Measurements from ENCODE around the gene OR4K1. TPM values are rescaled to one million over a fixed set of nuclear protein-coding genes. Genes with fewer than 3 reads are reported as not detected.
"Not testable (repeated sequence)": the region's sequence is repeated elsewhere in the genome, so short reads cannot be mapped to it uniquely, and the experiment has no call there.

Gene OR4K1
- total RNA-seq, 4 donors from 2014 or later, result not detected

DNA sequence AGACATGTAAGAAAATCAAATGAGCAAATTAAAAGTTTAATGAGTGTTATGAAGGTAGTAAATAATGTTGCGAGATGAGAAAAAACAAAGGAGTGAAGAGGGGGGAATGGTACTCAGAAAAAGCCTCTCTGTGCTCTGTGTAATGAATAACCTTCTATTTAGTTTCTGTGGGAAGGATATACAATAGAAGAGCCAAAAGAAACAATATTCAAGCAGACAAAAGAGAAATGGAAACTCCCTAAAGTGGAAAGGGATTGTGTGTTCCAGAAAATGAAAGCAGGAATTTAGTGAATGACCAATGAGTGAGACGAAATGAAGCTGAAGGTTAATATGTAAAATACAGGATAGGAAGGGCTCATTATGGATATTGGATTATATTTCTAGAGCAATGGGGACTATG is 18.5 kb downstream of the OR4K1 start:
- no peak overlapping the region for H3K27ac ChIP-seq
- in situ Hi-C loops (cut with MboI; ENCODE audit: low pct_ligation_motif_present in 1 of 4, low pct_unique_long_range_greater_than_20kb in 1 of 4, low sequenced_read_pairs in 3 of 4) (no loop called here), intact Hi-C loops (cut with DNase I; ENCODE audit: low total_unique reads) (no loop called here)
- no peaks in the 10 kb centered on the region for H3K9me3 ChIP-seq
- H3K4me3 ChIP-seq, result no peak overlapping the region
- H3K4me1 ChIP-seq, result no peaks in the 10 kb centered on the region
- H3K27me3 ChIP-seq, result no peaks in the 10 kb centered on the region
- TF ChIP-seq EP300 (IDR thresholded peaks at IDR 0.05; ENCODE audit: low read depth) (no peak), POLR2AphosphoS5 (IDR thresholded peaks at IDR 0.05) (no peak), POLR2A (IDR thresholded peaks at IDR 0.05) (no peak), CTCF (IDR thresholded peaks at IDR 0.05) (no peak)
- no peak for DNase-seq
- H3K36me3 ChIP-seq, result no peaks in the 10 kb centered on the region
- WGBS, 2 donors (ENCODE audit: low coverage in 1 of 2), result 67 to 76% methylated on average over 2 of the region's 2 CpGs

DNA sequence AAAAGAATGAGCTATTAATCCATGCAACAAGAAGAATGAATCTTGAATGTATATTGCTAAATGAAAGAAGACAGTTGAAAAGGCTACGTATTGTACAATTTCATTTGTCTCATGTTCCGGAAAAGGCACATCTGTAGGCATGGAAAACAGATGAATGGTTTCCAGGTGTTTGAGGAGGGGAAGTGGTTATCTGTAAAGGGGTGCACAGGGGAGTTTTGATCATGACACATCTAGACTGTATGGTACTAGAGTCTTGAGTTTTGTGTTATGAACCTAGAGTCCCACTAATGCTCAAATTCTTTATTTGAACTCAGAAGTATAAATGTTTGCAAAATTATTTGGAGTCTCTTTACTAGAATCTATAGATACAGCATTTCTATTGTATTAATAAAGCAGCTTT is 39.0 kb downstream of the OR4K1 start:
- in situ Hi-C loops (cut with MboI; ENCODE audit: low pct_ligation_motif_present in 1 of 4, low pct_unique_long_range_greater_than_20kb in 1 of 4, low sequenced_read_pairs in 3 of 4); H3K27ac ChIP-seq; intact Hi-C loops (cut with DNase I; ENCODE audit: low total_unique reads); H3K4me3 ChIP-seq; H3K27me3 ChIP-seq; H3K36me3 ChIP-seq; H3K9me3 ChIP-seq; H3K4me1 ChIP-seq; DNase-seq: not testable (repeated sequence)
- 25 to 78% methylated on average over 2 of the region's 2 CpGs for WGBS, 2 donors (ENCODE audit: low coverage in 1 of 2)

DNA sequence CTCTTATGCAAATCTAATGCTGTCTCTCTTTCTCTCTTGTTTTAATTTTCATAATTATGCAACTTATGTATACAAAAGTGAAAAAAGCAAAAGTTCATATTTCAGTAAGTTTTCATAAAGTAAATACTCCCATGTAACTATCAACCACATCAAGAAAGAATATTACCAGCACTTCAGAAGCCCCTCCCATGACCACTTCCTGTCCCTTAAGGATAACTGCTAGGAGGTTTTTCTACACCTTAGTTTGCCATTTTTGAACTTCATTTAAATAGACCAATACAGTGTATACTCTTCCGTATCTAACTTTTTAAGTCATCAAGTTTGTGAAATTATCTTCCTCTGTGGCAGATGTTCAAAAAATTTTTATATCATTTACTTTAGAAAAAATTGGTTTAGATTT is 44.1 kb downstream of the OR4K1 start:
- no peak overlapping the region for H3K4me3 ChIP-seq
- TF ChIP-seq POLR2AphosphoS5 (IDR thresholded peaks at IDR 0.05) (no peak), EP300 (IDR thresholded peaks at IDR 0.05; ENCODE audit: low read depth) (no peak), POLR2A (IDR thresholded peaks at IDR 0.05) (no peak), CTCF (IDR thresholded peaks at IDR 0.05) (no peak)
- H3K9me3 ChIP-seq, result no peaks in the 10 kb centered on the region
- no peak for DNase-seq
- no peaks in the 10 kb centered on the region for H3K4me1 ChIP-seq
- intact Hi-C loops (cut with DNase I; ENCODE audit: low total_unique reads), result no loop called here
- no peak overlapping the region for H3K27ac ChIP-seq
- WGBS, 2 donors (ENCODE audit: low coverage in 1 of 2), result 73 to 79% methylated on average over 1 of the region's 1 CpG
- in situ Hi-C loops (cut with MboI; ENCODE audit: low pct_ligation_motif_present in 1 of 4, low pct_unique_long_range_greater_than_20kb in 1 of 4, low sequenced_read_pairs in 3 of 4), result no loop called here
- no peaks in the 10 kb centered on the region for H3K36me3 ChIP-seq
- H3K27me3 ChIP-seq, result no peaks in the 10 kb centered on the region

DNA sequence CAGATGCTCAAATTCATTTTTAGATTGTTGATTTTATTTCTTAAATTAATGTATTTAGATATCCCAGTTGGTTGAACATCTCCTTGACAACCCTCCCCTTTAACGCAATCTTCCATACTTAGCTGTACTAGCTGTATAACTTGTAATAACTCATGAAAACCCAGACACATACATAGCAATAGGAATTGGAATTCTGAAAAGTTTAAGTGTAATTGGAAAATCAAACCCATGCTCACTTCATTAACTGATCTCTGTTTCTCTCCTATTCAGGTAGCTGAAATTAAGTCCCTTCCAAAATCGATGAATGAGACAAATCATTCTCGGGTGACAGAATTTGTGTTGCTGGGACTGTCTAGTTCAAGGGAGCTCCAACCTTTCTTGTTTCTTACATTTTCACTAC is 44.6 kb downstream of the OR4K1 start, which contains the start of gene OR4K15:
TSS of gene OR4K15 (plus strand) at position 301 of the 400 bp plus-strand sequence. CDS start at position 301, 0 bp downstream.
- intact Hi-C loops (cut with DNase I; ENCODE audit: low total_unique reads) (no loop called here), in situ Hi-C loops (cut with MboI; ENCODE audit: low pct_ligation_motif_present in 1 of 4, low pct_unique_long_range_greater_than_20kb in 1 of 4, low sequenced_read_pairs in 3 of 4) (no loop called here)
- WGBS, 2 donors (ENCODE audit: low coverage in 1 of 2), result 93 to 95% methylated on average over 3 of the region's 3 CpGs
- Histone ChIP-seq H3K4me1 (no peaks in the 10 kb centered on the region), H3K36me3 (no peaks in the 10 kb centered on the region), H3K9me3 (no peaks in the 10 kb centered on the region), H3K27ac (no peak within 1 kb of the TSS), H3K4me3 (no peak within 1 kb of the TSS), H3K27me3 (no peaks in the 10 kb centered on the region)
- TF ChIP-seq POLR2A (IDR thresholded peaks at IDR 0.05), result no peak
- no peak for TF ChIP-seq EP300 (IDR thresholded peaks at IDR 0.05; ENCODE audit: low read depth)
- TF ChIP-seq CTCF (IDR thresholded peaks at IDR 0.05), result no peak
- TF ChIP-seq POLR2AphosphoS5 (IDR thresholded peaks at IDR 0.05), result no peak
- no peak for DNase-seq

Other genes with a start within 250 kb of the OR4K1 start
- gene OR11H2, start 217.0 kb upstream of the OR4K1 start, total RNA-seq, result not detected
- gene OR4Q3, start 187.3 kb upstream of the OR4K1 start, total RNA-seq, result not detected
- gene OR4M1, start 157.4 kb upstream of the OR4K1 start, total RNA-seq, result not detected
- gene OR4N2, start 127.1 kb upstream of the OR4K1 start, total RNA-seq, result not detected
- not detected for gene OR4K2, start 55.8 kb upstream of the OR4K1 start, total RNA-seq
- gene OR4K5, start 10.3 kb upstream of the OR4K1 start, total RNA-seq, result not detected
- gene OR4K15, start 44.7 kb downstream of the OR4K1 start, total RNA-seq, result not detected
- gene OR4Q2, start 71.2 kb downstream of the OR4K1 start, total RNA-seq, result not detected
- gene OR4K14, start 88.4 kb downstream of the OR4K1 start, total RNA-seq, result not detected
- not detected for gene OR4K13, start 105.1 kb downstream of the OR4K1 start, total RNA-seq
- gene OR4L1, start 129.1 kb downstream of the OR4K1 start, total RNA-seq, result not detected
- gene OR4K17, start 179.8 kb downstream of the OR4K1 start, total RNA-seq, result not detected
- not detected for gene OR4N5, start 207.9 kb downstream of the OR4K1 start, total RNA-seq

All from transverse colon (tissue), 4 donors.